HG02938 (cell line): ENCODE measurements around the gene SP3.
"Not testable (repeated sequence)": the region's sequence is repeated elsewhere in the genome, so short reads cannot be mapped to it uniquely, and the experiment has no call there.

ENCODE experiments used
- ATAC-seq: cut with Tn5 transposase; IDR thresholded peaks from one replicate; pipeline ENCODE4 v1.9.1; 2021; ENCODE audit warnings: mild to moderate bottlenecking, moderate library complexity; ENCODE audit not compliant: unreplicated experiment

Gene SP3

GRCh38 chr2:173896755-173897154 is 68.4 kb downstream of the SP3 start:
- no peak for ATAC-seq

DNA sequence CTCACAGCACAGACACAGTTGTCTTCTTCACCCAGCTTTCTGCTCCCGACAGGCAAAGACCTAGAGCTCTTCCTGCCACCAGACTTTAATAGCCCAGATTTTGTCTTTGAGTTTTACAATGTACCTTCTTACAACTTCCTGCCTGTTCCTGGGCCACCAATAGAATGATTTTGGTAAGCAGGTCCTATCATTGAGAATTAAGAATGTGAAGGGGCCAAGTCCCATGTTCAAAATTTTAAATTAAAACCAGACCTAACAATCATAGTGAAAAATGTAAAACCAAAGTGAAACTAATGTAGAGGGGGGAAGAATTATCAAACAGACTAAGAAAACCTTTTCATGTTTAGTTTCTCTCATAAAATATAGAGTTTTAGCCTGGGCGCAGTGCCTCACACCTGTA is 72.8 kb downstream of the SP3 start:
- no peak for ATAC-seq

GRCh38 chr2:173891315-173892037 is 73.7 kb downstream of the SP3 start:
- no peak for ATAC-seq

DNA sequence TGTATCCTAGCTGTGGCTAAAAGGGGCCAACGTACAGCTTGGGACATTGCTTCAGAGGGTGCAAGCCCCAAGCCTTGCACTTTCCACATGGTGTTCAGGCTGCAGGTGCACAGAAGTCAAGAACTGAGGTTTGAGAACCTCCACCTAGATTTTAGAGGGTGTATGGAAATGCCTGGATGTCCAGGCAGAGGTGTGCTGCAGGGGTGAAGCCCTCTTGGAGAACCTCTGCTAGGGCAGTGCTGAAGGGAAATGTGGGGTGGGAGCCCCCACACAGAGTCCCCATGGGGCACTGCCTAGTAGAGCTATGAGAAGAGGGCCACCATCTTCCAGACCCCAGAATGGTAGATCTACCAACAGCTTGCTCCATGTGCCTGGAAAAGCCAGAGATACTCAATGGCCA is 75.7 kb downstream of the SP3 start:
- not testable (repeated sequence) for ATAC-seq

DNA sequence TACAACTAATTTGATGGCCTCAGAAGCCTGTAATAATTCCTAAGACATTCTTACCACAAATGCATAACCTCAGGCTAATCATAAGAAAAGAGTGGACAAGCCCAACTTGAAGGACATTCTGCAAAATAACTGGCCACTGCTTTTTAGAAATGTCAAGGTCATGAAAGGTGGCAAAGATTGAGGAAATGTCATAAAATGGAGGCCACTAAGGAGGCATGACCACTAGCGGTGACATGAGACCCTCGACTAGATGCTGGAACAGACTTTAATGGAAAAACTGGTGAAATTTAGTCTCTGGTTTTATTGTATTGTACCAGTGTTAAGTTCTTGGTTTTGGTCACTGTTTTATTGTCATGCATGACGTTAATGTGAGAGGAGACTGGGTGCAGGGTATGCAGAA is 78.6 kb downstream of the SP3 start:
- no peak for ATAC-seq

- no peak for ATAC-seq
Measured at GRCh38 chr2:173884025-173884802, 81.0 kb downstream of the SP3 start.

DNA sequence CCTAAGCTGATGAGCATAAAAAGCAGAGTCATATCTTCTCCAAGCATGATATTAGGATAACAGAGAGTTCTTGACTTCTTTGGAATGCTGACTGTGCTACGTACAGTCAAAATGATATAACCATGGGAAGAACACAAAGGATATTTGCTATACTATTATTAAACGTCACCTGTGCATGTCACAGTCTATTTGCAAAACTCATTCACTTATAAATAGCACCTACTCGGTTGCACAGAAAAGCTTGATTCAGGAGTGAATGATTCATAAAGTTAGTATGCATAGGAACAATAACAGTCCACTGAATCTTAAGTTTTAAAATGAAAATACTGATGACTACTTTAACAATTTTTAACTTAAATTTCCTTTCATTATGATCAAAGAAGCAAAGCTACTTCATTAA is 83.3 kb downstream of the SP3 start:
- no peak for ATAC-seq

GRCh38 chr2:173881461-173881860 is 83.7 kb downstream of the SP3 start:
- ATAC-seq: no peak

DNA sequence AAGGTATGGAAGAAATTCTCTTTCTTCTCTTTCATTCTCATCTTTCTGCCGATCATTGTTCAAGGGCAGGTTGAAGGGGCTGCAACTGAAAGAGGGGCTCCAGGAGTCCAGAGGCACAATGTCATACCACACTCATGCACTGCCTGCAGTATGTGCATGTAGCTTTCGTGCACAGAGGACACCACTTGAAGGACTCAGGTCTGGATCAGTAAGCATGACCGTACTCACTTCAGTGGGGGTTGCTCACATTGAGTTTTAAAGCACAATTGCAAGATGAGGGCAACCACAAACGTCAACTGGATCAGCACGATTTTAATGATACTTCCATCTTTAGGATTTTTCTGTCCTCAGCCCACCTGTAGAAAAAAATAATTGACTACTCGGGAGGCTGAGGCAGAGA is 84.6 kb downstream of the SP3 start:
- ATAC-seq: no peak

GRCh38 chr2:173876833-173877413 is 88.2 kb downstream of the SP3 start:
- ATAC-seq: no peak

DNA sequence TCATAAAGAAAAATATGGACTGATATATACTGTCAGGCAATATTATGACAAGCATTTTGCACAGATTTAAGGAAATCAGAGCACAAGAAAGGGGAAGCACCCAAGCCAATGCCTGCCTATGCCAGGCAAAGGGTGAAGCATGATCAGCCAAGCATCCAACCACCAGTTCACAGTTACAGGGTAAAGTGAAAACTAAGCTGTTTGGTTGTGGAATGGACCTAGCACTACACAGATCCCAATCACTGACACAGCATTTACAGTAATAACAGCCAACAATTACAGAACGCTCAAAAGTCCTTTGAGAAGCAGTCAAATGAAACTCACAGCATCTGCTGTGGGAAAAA is 90.3 kb downstream of the SP3 start:
- ATAC-seq: peak; percentile 77

DNA sequence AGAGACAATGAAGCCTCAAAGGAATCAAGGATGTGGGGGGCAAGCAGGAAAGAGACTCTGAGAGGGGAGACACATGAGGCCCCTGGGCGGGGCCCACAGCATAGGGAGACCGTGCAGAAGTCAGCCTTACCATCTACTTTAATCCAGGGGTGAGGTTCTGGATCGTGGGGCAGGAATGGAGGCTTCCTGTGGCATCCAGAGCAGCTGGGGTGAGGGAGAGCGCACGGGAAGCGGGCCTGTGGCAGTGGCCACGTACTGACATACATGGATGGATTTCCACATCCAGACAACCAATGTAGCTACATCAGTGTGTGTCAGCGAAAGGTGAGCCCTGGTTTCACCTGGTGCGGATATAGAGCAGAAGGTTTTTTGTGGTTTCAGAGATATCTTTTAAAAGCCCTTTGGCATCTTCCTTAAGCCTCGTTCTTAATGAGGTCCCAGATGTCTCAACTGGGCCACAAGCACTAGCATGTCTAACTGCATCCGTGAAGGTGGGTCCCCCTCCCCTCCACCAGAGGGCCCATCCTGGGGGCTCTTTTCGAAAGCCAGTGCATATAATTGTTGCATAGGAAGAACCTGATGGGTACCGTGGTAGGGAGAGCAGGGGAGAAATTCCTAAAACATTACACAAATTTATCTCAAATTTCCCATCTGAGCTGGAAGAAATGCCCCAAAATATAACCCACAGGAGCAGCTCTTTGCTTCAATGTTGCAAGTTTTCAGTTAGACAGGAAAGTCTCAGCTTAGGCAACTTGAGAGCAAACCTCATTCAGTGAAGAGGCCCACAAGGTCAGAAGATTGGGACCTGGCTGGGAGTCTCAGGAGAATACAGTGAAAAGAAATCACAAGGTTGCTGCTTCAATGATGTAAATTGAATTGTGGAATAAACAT is 90.9 kb downstream of the SP3 start:
- no peak for ATAC-seq

GRCh38 chr2:173872714-173873113 is 92.5 kb downstream of the SP3 start:
- no peak for ATAC-seq

- no peak for ATAC-seq
Measured at GRCh38 chr2:173869244-173870229, 95.6 kb downstream of the SP3 start.

- ATAC-seq: no peak
Measured at GRCh38 chr2:173868406-173868805, 96.8 kb downstream of the SP3 start.

DNA sequence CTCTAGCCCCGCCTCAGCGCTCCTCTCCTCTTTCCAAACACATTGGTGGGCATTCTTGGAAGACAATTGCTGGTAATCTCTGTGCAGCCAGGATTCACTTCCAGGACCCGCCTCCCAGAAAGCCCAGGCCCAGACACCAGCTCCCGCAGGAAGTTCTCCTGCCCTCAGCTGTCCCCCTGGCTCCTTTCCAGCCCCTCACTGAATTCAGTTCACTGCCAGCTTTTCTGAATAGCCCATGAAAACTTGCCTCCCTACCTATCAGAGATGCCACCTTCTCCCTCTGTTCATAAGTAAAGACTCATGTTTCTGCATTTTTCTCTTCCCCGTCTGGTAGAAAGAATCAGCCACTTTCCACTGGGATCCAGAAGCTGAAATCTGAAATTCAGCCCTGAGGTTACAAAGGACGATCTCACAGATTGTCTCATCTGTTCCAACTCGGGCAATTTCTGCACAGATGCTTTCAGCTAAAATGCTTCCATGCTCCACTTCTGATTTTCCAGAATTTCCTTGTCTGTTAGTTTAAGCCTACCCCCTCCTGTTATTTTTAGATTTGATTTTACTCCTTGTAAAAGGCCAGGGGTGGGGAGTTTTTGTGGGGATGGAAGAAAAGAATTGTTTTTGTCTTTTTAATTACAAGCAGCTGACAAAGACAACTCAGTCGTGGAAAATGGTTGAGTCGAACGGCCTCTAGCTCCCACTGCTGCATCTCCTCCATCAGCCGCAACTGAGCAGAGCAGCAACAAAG is 98.1 kb downstream of the SP3 start:
- ATAC-seq: no peak

GRCh38 chr2:173865971-173866873 is 99.0 kb downstream of the SP3 start:
- no peak for ATAC-seq

GRCh38 chr2:173862612-173863217 is 102.5 kb downstream of the SP3 start:
- ATAC-seq: no peak
